H9 (cell line): ENCODE data around the gene SMAD6. TPM values are rescaled to one million over a fixed set of nuclear protein-coding genes. Genes with fewer than 3 reads are reported as not detected.

Source experiments
- DNase-seq: peaks from one replicate; pipeline ENCODE4 v3.0.0-alpha.2; 2017
- H2AFZ ChIP-seq: one replicate; pipeline ENCODE4 v1.6.1; 2013; ENCODE audit warnings: mild to moderate bottlenecking, low read length, control low read depth, moderate library complexity
- H2AK5ac ChIP-seq: 2 replicates; pipeline ENCODE4 v1.6.1; 2013; ENCODE audit warnings: low read length, control low read depth, mixed read lengths; ENCODE audit not compliant: insufficient read length
- H2BK120ac ChIP-seq: one replicate; pipeline ENCODE4 v1.6.1; 2013; ENCODE audit warnings: low read depth, mild to moderate bottlenecking, low read length, control low read depth, inconsistent platforms; ENCODE audit not compliant: poor library complexity, severe bottlenecking
- H2BK12ac ChIP-seq: 2 replicates; pipeline ENCODE4 v1.6.1; 2013; ENCODE audit warnings: low read length, control low read depth, mixed read lengths, low read depth; ENCODE audit not compliant: insufficient read length
- H2BK15ac ChIP-seq: 2 replicates; pipeline ENCODE4 v1.6.1; 2013; ENCODE audit warnings: low read depth, low read length, control low read depth
- H2BK20ac ChIP-seq: one replicate; pipeline ENCODE4 v1.6.1; 2013; ENCODE audit warnings: low read depth, mild to moderate bottlenecking, low read length, control low read depth, inconsistent platforms; ENCODE audit not compliant: poor library complexity, severe bottlenecking
- H2BK5ac ChIP-seq: 2 replicates; pipeline ENCODE4 v1.6.1; 2013; ENCODE audit warnings: low read length, control low read depth, mixed read lengths; ENCODE audit not compliant: insufficient read length
- H3K14ac ChIP-seq: 2 replicates; pipeline ENCODE4 v1.6.1; 2013; ENCODE audit warnings: low read length, control low read depth; ENCODE audit not compliant: insufficient read depth
- H3K18ac ChIP-seq: 2 replicates; pipeline ENCODE4 v1.6.1; 2013; ENCODE audit warnings: low read depth, mild to moderate bottlenecking, mixed read lengths, low read length, control low read depth; ENCODE audit not compliant: insufficient read length
- H3K23ac ChIP-seq: 2 replicates; pipeline ENCODE4 v1.6.1; 2013; ENCODE audit warnings: low read length, control low read depth, mixed read lengths, low read depth; ENCODE audit not compliant: insufficient read length
- H3K23me2 ChIP-seq: 2 replicates; pipeline ENCODE4 v1.6.1; 2013; ENCODE audit warnings: low read depth, mild to moderate bottlenecking, mixed read lengths, low read length, control low read depth; ENCODE audit not compliant: insufficient read length, poor library complexity, severe bottlenecking
- H3K27ac ChIP-seq: 2 replicates; pipeline ENCODE4 v1.5.1; 2013; ENCODE audit warnings: low read length, control low read depth, mixed read lengths, low read depth; ENCODE audit not compliant: insufficient read length
- H3K27me3 ChIP-seq: 2 replicates; pipeline ENCODE4 v1.6.1; 2013; ENCODE audit warnings: low read length, control low read depth, inconsistent platforms; ENCODE audit not compliant: insufficient read depth
- H3K4ac ChIP-seq: 2 replicates; pipeline ENCODE4 v1.6.1; 2013; ENCODE audit warnings: low read depth, mild to moderate bottlenecking, control low read depth, inconsistent platforms, low read length, moderate library complexity
- H3K4me1 ChIP-seq: 2 replicates; pipeline ENCODE4 v1.6.1; 2013; ENCODE audit warnings: low read length, control low read depth, inconsistent platforms; ENCODE audit not compliant: insufficient read depth
- H3K4me2 ChIP-seq: 2 replicates; pipeline ENCODE4 v1.6.1; 2013; ENCODE audit warnings: low read length, control low read depth, mixed read lengths; ENCODE audit not compliant: insufficient read length, insufficient read depth
- H3K56ac ChIP-seq: 2 replicates; pipeline ENCODE4 v1.6.1; 2013; ENCODE audit warnings: low read depth, mild to moderate bottlenecking, mixed read lengths, low read length, control low read depth; ENCODE audit not compliant: insufficient read length
- H3K79me1 ChIP-seq: 2 replicates; pipeline ENCODE4 v1.6.1; 2013; ENCODE audit warnings: low read depth, mild to moderate bottlenecking, moderate library complexity, low read length, control low read depth, inconsistent platforms; ENCODE audit not compliant: insufficient read depth, poor library complexity, severe bottlenecking
- H3K79me2 ChIP-seq: 2 replicates; pipeline ENCODE4 v1.6.1; 2013; ENCODE audit warnings: low read length, control low read depth, inconsistent platforms; ENCODE audit not compliant: insufficient read depth
- H3K9ac ChIP-seq: 2 replicates; pipeline ENCODE4 v1.6.1; 2013; ENCODE audit warnings: low read length, control low read depth, mixed read lengths; ENCODE audit not compliant: insufficient read length; ENCODE audit errors: extremely low read depth
- H3K9me3 ChIP-seq: one replicate; pipeline ENCODE4 v1.6.1; 2013; ENCODE audit warnings: low read depth, low read length, inconsistent platforms; ENCODE audit not compliant: control insufficient read depth
- H3T11ph ChIP-seq: one replicate; pipeline ENCODE4 v1.6.1; 2013; ENCODE audit warnings: mild to moderate bottlenecking, low read length, control low read depth, inconsistent platforms
- H4K20me1 ChIP-seq: one replicate; pipeline ENCODE4 v1.6.1; 2013; ENCODE audit not compliant: control insufficient read depth, insufficient read length, insufficient read depth
- H4K5ac ChIP-seq: 2 replicates; pipeline ENCODE4 v1.6.1; 2013; ENCODE audit warnings: low read depth, mild to moderate bottlenecking, mixed read lengths, low read length, control low read depth; ENCODE audit not compliant: insufficient read length
- H4K8ac ChIP-seq: replicated peaks from 2 replicates; pipeline ENCODE4 v1.6.1; 2013; ENCODE audit warnings: low read length, control low read depth, mixed read lengths, low read depth; ENCODE audit not compliant: insufficient read length
- H4K91ac ChIP-seq: 2 replicates; pipeline ENCODE4 v1.6.1; 2013; ENCODE audit warnings: low read depth, mild to moderate bottlenecking, moderate library complexity, mixed read lengths, low read length, control low read depth; ENCODE audit not compliant: insufficient read length
- H3K27ac Mint-ChIP-seq, 3 experiments: 2 replicates in 2 of 3; 3 replicates in 1 of 3; pipeline ENCODE4 v1.8.0; 2020 to 2021; ENCODE audit warnings: mixed read lengths in 3 of 3, mild to moderate bottlenecking in 1 of 3, moderate library complexity in 1 of 3
- H3K27me3 Mint-ChIP-seq: 2 replicates; pipeline ENCODE4 v1.8.0; 2021; ENCODE audit warnings: low read depth, mild to moderate bottlenecking, moderate library complexity, mixed read lengths
- H3K36me3 Mint-ChIP-seq, 3 experiments: 2 replicates in 2 of 3; 3 replicates in 1 of 3; pipeline ENCODE4 v1.8.0; 2020 to 2021; ENCODE audit warnings: low read depth in 3 of 3, mixed read lengths in 3 of 3; ENCODE audit not compliant: insufficient read depth in 1 of 3
- H3K4me1 Mint-ChIP-seq, 2 experiments: 2 replicates each; pipeline ENCODE4 v1.8.0; 2020; ENCODE audit warnings: mixed read lengths in 2 of 2
- H3K4me3 Mint-ChIP-seq, 2 experiments: 2 replicates in 1 of 2; 3 replicates in 1 of 2; pipeline ENCODE4 v1.8.0; 2020 to 2021; ENCODE audit warnings: mild to moderate bottlenecking in 2 of 2, mixed read lengths in 2 of 2, moderate library complexity in 1 of 2
- H3K9me3 Mint-ChIP-seq, 2 experiments: 2 replicates in 1 of 2; 3 replicates in 1 of 2; pipeline ENCODE4 v1.8.0; 2020; ENCODE audit warnings: mild to moderate bottlenecking in 2 of 2, mixed read lengths in 2 of 2, moderate library complexity in 1 of 2
- CTCF ChIP-seq: fragments of 200-600 bp; sonication (generic); conservative IDR thresholded peaks from 3 replicates; pipeline ENCODE4 v1.8.0; 2021; ENCODE audit warnings: antibody characterized with exemption, mild to moderate bottlenecking
- WGBS: extraction: QIAGEN DNeasy Blood & Tissue Kit; methylation state at CpG from one replicate; pipeline ENCODE4 v1.1.7; 2013; ENCODE audit warnings: missing lambda C conversion rate, low lambda C conversion rate, mixed read lengths; ENCODE audit not compliant: insufficient read length; ENCODE audit errors: extremely low coverage; 5-methylcytosine and 5-hydroxymethylcytosine counted together
- total RNA-seq: library from RNA; stranded (reverse); gene quantifications from 2 replicates; pipeline ENCODE4 v1.2.1, GENCODE V29; 2021

Gene SMAD6
- total RNA-seq, 1 experiment from 2014 or later: 6.0 TPM

GRCh38 chr15:66739287-66739686 lies 37.3 kb downstream of the SMAD6 start:
- H3K27ac ChIP-seq: no peak overlapping the region
- no peak overlapping the region for H2BK5ac ChIP-seq
- H3T11ph ChIP-seq: no peak overlapping the region
- H4K5ac ChIP-seq: no peak overlapping the region
- no peak overlapping the region for H2BK120ac ChIP-seq
- no peak overlapping the region for H2BK12ac ChIP-seq
- no peaks in the 10 kb centered on the region for H3K9me3 Mint-ChIP-seq
- H4K91ac ChIP-seq: no peak overlapping the region
- no peak overlapping the region; the same call in 1 of the 2 replicates for H3K14ac ChIP-seq
- H3K4me1 ChIP-seq: peaks cover 3% of the 10 kb centered on the region; the same call in 1 of the 2 replicates
- H3K23me2 ChIP-seq: no peaks in the 10 kb centered on the region
- no peak overlapping the region for H3K56ac ChIP-seq
- H3K9me3 ChIP-seq: no peaks in the 10 kb centered on the region
- no peaks in the 10 kb centered on the region for H3K79me1 ChIP-seq
- no peak for DNase-seq
- TF ChIP-seq CTCF: no peak
- H2AK5ac ChIP-seq: no peak overlapping the region
- H3K9ac ChIP-seq: no peak overlapping the region
- H3K36me3 Mint-ChIP-seq: no peaks in the 10 kb centered on the region; a peak in 1 of 7 replicates
- H3K27me3 ChIP-seq: no peaks in the 10 kb centered on the region
- H4K20me1 ChIP-seq: peaks cover 2% of the 10 kb centered on the region
- H2AFZ ChIP-seq: no peak overlapping the region
- no peak overlapping the region for H4K8ac ChIP-seq
- H3K79me2 ChIP-seq: no peaks in the 10 kb centered on the region
- no peak overlapping the region for H3K4me2 ChIP-seq
- peaks cover 5 to 14% of the 10 kb centered on the region in 2 experiments; a peak in 3 of 4 replicates for H3K4me1 Mint-ChIP-seq
- H2BK15ac ChIP-seq: no peak overlapping the region
- no peak overlapping the region for H3K4me3 Mint-ChIP-seq
- H3K27me3 Mint-ChIP-seq: no peaks in the 10 kb centered on the region
- no peak overlapping the region for H2BK20ac ChIP-seq
- no peak overlapping the region for H3K27ac Mint-ChIP-seq
- no peak overlapping the region for H3K18ac ChIP-seq
- WGBS: no CpG with 5 or more reads among the region's 6 CpGs
- H3K4ac ChIP-seq: no peak overlapping the region
- H3K23ac ChIP-seq: no peak overlapping the region
